Aorta (tissue), 5 donors: ENCODE measurements around the gene KIF3A. TPM values are rescaled to one million over a fixed set of nuclear protein-coding genes. Genes with fewer than 3 reads are reported as not detected.
A peak's percentile ranks its signal among the peaks of the same experiment; 100 is the strongest.

Experiments
- ATAC-seq: fragments of 200-7000 bp; cut with Tn5 transposase; one replicate; pipeline ENCODE4 v1.9.1; 2022; ENCODE audit warnings: moderate library complexity; ENCODE audit not compliant: low FRiP score
- DNase-seq, 2 donors: peaks; one replicate each; pipeline ENCODE4 v3.0.0-alpha.2; 2020
- H3K27ac ChIP-seq, 2 donors: one replicate each; pipeline ENCODE4 v1.5.1; 2013; ENCODE audit warnings: low read length in 2 of 2, mild to moderate bottlenecking in 2 of 2, moderate library complexity in 2 of 2, control low read depth in 1 of 2, inconsistent platforms in 1 of 2, low read depth in 1 of 2
- H3K27me3 ChIP-seq, 2 donors: one replicate each; pipeline ENCODE4 v1.6.1; 2013; ENCODE audit warnings: control low read depth in 1 of 2, low read length in 1 of 2, mild to moderate bottlenecking in 1 of 2, moderate library complexity in 1 of 2; ENCODE audit not compliant: insufficient read depth in 2 of 2, control insufficient read depth in 1 of 2
- H3K36me3 ChIP-seq, 2 donors: one replicate each; pipeline ENCODE4 v1.6.1; 2013; ENCODE audit warnings: control low read depth in 1 of 2, low read length in 1 of 2, mild to moderate bottlenecking in 1 of 2; ENCODE audit not compliant: insufficient read depth in 2 of 2, control insufficient read depth in 1 of 2
- H3K4me1 ChIP-seq, 2 donors: one replicate each; pipeline ENCODE4 v1.6.1; 2013; ENCODE audit warnings: low read length in 2 of 2, control low read depth in 1 of 2, mild to moderate bottlenecking in 1 of 2, moderate library complexity in 1 of 2; ENCODE audit not compliant: insufficient read depth in 2 of 2, control insufficient read depth in 1 of 2
- H3K4me3 ChIP-seq, 2 donors: one replicate each; pipeline ENCODE4 v1.5.1; 2013; ENCODE audit warnings: low read length in 2 of 2, control low read depth in 1 of 2, mild to moderate bottlenecking in 1 of 2
- H3K9me3 ChIP-seq: one replicate; pipeline ENCODE4 v1.6.1; 2013; ENCODE audit warnings: mild to moderate bottlenecking, low read length; ENCODE audit not compliant: control insufficient read depth
- WGBS, 2 donors: extraction: QIAGEN DNeasy Blood & Tissue Kit; methylation state at CpG; one replicate each; pipeline ENCODE4 v1.1.7; 2013; 5-methylcytosine and 5-hydroxymethylcytosine counted together
- intact Hi-C, 2 donors: fragments of 100-400 bp; cut with DNase I; formaldehyde crosslinking; loops; one replicate each; pipeline versions ENCODE4 v1.14.2 to v1.15.0; 2022
- polyA plus RNA-seq, 2 donors: library from polyadenylated mRNA; stranded (reverse); fragments of 200-250 nt; gene quantifications; one replicate each; pipeline ENCODE4 v1.2.3, GENCODE V29; 2013
- total RNA-seq, 2 donors: library from RNA; stranded (reverse); fragmentation: NEBNext Ultra II Directional; extraction: Animal tissue kit (Norgen Biotek cat#: 25700); gene quantifications; one replicate each; pipeline ENCODE4 v1.2.1, GENCODE V29; 2021
- donor health status: healthy with polysubstance abuse.
- donor health status: Bipolar disorder and iron deficiency.
- donor health status: DM: no; HTN: no; CAD: no.
- donor health status: DM: no; HTN: no; CAD: no.
- donor health status: DM: yes; HTN: yes; CAD: no.

Gene KIF3A
- total and polyA plus RNA-seq, 4 donors, result 4.5 to 15.1 (median 10.6) TPM

DNA sequence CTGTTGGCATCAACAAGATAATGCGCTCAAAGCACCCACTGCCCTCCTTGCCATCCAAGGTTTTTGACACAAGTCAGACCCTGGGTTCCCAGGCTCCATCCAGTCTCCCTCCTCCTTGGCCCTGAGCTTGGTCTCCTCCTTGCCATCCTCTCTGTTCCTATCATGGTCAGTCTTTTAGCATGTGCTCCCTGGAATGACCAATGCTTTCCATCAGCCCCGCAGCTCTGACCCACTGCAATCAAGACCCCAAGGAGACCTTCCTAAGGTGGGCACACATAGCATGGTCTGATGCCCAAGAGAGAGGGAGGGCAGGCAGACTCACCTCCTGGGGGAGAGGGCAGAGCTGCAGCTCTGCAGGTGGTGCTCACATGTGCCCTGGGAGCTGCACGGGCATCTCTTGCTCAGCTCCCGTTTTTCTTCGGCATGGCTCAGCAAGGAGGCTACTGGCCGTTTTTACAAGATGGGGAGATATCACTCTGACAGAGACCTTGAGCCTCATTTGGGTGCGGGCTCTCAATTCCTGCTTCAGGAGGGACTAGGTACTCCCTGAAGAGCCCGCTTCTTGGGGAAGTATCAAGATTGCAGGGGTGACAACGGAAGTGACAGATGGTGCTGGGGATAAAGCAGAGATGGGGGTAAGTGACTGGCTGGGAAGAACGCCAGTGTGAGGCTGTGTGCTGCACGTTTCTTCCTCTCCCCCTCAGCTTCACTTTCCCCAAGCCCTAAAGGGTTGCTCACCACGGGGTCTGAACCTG, 36.4 kb upstream of the KIF3A start:
- no peak for DNase-seq
- ATAC-seq, result no peak
- intact Hi-C loops, result no loop called here
- Histone ChIP-seq H3K27me3 (no peaks in the 10 kb centered on the region), H3K9me3 (no peaks in the 10 kb centered on the region), H3K4me3 (no peak overlapping the region), H3K27ac (peak overlapping the region in 1 of 2 donors; percentile 23), H3K4me1 (peaks cover 0 to 8% of the 10 kb centered on the region in 2 donors), H3K36me3 (no peaks in the 10 kb centered on the region)
- WGBS, 2 donors, result 44 to 48% methylated on average over 12 of the region's 12 CpGs

DNA sequence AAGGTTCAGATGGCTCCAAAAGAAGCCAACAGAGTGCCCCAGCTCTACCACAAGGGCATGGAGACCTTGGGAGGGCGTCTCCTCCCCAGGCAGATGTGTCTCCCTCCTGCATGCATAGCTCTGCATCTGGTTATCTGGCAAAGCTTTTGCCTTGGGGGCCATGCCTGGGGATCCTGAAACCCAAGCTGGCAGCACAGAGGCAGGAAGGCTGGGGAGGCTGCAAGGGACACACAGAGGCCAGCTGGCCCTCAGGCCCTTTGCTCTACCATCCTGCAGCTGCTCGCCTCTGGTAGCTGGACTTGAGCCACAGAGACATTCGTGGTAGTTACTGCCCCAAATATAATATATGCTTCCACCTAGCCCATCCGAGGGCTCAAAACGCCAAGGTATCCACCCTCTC, 35.8 kb upstream of the KIF3A start:
- no peaks in the 10 kb centered on the region for H3K27me3 ChIP-seq
- no peak overlapping the region for H3K4me3 ChIP-seq
- peaks cover 0 to 8% of the 10 kb centered on the region in 2 donors for H3K4me1 ChIP-seq
- H3K9me3 ChIP-seq, result no peaks in the 10 kb centered on the region
- no peak for ATAC-seq
- H3K27ac ChIP-seq, result peak overlapping the region in 1 of 2 donors; percentile 72
- intact Hi-C loops, result no loop called here
- no peaks in the 10 kb centered on the region for H3K36me3 ChIP-seq
- peak in 1 of 2 donors; percentile 37 for DNase-seq
- WGBS, 2 donors, result 53 to 59% methylated on average over 5 of the region's 5 CpGs

DNA sequence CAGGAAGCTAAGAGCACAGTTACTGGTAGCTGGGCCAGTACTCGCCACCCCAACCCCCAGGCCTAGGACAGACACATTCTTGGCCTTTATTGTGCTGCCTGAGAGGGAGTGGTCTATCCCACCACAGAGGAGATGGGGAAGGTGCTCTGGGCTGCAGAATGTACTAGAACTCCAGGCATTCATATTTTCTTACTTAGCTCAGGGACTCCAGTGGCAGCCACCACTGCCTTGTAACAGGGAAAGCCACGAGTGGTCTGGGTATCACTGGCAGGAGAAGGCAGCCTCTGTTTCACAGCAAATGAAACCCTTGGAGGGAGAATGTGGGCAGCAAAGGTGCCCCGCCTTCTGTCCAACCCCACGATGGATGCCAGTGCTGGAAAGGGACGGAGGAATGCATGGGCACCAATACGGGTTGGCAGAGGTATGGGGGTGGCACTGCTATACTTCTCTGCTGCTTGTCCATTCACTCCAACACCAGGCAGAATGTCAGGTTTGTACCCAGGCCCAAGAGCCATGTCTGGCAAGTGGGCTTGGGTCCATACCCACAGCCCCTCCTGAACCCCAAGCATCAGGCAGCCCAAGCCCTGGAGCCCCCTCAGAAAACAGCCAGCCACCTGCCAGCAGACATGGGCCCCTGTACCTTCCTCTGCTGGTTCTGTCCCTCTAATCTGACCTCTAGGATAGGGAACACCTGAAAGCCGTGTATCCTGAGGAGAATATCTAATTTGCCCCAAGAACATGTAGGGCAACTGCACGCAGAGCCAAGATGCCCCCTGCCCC, 35.1 kb upstream of the KIF3A start:
- H3K27me3 ChIP-seq, result no peaks in the 10 kb centered on the region
- WGBS, 2 donors, result 30 to 31% methylated on average over 8 of the region's 8 CpGs
- peak overlapping the region in 1 of 2 donors; percentile 72 for H3K27ac ChIP-seq
- peak in 1 of 2 donors; percentile 48 for DNase-seq
- H3K4me3 ChIP-seq, result no peak overlapping the region
- H3K36me3 ChIP-seq, result no peaks in the 10 kb centered on the region
- ATAC-seq, result no peak
- H3K4me1 ChIP-seq, result peaks cover 0 to 8% of the 10 kb centered on the region in 2 donors
- intact Hi-C loops, result no loop called here
- no peaks in the 10 kb centered on the region for H3K9me3 ChIP-seq

DNA sequence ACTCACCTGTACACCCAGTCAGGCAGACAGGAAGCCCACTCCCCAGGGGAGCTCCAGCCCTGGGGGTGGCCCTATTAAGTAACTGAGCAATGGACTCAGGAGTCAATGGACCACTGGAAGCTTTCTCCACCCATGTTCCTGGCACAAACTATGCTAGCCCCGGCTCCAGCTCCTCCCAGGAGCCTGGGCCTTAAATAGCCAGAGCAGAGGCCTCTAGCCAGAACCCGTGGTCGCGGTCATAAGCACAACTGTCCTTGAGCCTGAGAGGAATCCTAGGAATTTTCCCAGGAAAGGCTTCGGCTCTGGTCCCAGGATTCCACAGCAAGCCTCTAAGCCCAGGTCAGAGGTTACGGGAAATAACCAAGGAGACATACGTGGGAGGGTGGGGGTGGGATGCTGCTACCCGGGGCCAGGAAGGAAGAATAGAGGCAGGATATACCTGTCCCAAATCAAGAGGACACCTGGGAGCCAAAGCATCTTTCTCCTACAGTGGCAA, 34.2 kb upstream of the KIF3A start:
- intact Hi-C loops, result no loop called here
- H3K36me3 ChIP-seq, result no peaks in the 10 kb centered on the region
- H3K4me3 ChIP-seq, result no peak overlapping the region
- DNase-seq, result peak; percentile 81 to 85
- ATAC-seq, result peak; percentile 36
- peaks cover 0 to 11% of the 10 kb centered on the region in 2 donors for H3K4me1 ChIP-seq
- no peaks in the 10 kb centered on the region for H3K27me3 ChIP-seq
- no peaks in the 10 kb centered on the region for H3K9me3 ChIP-seq
- 18 to 22% methylated on average over 8 of the region's 8 CpGs for WGBS, 2 donors
- H3K27ac ChIP-seq, result peak overlapping the region; percentile 6 to 72

DNA sequence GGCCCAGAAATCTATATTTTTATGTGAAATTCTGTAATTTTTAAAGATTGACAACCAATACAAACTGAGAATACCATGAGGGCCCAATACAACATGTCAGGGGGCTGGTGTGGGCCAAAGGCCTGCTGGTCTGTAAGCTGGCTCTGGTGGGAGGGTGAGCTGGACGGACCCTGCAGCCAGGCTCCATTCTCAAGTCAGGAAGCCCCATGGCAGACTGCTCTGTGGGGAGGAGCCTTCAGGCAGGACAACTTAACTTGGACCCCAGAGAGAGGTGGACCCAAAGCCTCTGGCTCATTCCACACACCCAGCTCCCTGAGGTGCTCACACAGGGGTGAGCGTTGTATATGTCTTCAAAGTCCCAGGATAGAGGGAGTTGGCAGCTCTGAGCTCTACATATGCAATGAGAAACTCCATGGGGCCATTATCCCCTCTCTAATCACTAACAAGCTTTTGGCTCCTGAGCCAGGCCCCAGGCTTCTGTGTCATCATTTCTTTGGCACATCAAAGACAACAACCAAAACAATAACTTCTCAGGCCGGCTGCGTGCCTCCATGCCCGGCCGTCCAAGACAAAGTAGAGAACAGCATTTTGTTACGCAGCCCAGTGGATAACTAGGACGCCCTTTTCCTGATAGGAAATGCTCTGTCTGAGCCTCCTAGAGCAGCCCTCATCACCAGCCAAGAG, 33.3 kb upstream of the KIF3A start:
- DNase-seq (peak; percentile 34 to 47), ATAC-seq (peak; percentile 30)
- no peak overlapping the region for H3K4me3 ChIP-seq
- no peaks in the 10 kb centered on the region for H3K36me3 ChIP-seq
- H3K27ac ChIP-seq, result no peak overlapping the region
- 25 to 37% methylated on average over 8 of the region's 8 CpGs for WGBS, 2 donors
- intact Hi-C loops, result no loop called here
- peaks cover 0 to 11% of the 10 kb centered on the region in 2 donors for H3K4me1 ChIP-seq
- H3K27me3 ChIP-seq, result no peaks in the 10 kb centered on the region
- H3K9me3 ChIP-seq, result no peaks in the 10 kb centered on the region

DNA sequence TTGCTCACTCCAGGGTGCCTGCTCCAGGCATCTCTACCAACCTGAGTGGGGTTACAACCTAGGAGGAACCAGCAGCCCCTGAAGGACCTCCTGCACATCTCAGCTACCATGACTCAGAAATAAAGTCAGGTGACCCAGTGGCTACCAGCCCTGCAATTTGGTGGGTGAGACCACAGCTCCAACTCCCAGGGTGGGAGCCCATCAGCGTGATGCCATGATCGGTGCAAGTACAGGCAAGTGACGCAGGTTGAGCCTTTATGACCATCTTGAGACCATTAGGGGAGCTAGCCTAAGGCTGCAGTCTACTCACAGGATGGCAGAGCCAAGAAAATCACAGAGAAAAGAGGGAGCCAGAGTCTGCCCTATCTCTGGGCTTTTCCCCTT, 31.1 kb upstream of the KIF3A start:
- 91 to 92% methylated on average over 3 of the region's 3 CpGs for WGBS, 2 donors
- DNase-seq (peak in 1 of 2 donors; percentile 45), ATAC-seq (no peak)
- Histone ChIP-seq H3K27me3 (no peaks in the 10 kb centered on the region), H3K27ac (peak overlapping the region in 1 of 2 donors; percentile 25), H3K36me3 (peaks cover 0 to 4% of the 10 kb centered on the region in 2 donors), H3K4me3 (no peak overlapping the region), H3K9me3 (no peaks in the 10 kb centered on the region), H3K4me1 (peaks cover 0 to 6% of the 10 kb centered on the region in 2 donors)
- intact Hi-C loops, result no loop called here

DNA sequence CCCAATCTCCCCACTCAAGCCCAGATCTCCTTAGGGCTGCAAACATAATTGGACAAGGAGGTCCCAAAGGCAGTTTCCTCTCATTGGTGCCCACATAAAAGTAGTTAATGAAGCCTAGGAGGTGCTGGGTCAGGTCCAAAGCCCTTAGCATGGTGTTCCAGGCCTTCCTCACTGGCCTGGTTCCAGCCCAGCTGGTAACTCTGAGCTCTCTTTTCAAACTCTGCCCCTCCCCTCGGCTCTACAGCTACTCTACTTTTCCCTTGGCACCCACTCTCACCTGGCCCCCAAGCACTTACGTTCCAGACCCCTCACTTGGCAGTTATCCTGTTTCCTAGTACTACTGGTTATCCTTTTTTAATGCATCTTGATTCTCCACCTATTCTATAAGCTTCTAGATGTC, 29.8 kb upstream of the KIF3A start:
- no peak for ATAC-seq
- H3K4me1 ChIP-seq, result peaks cover 0 to 5% of the 10 kb centered on the region in 2 donors
- H3K27me3 ChIP-seq, result no peaks in the 10 kb centered on the region
- intact Hi-C loops, result no loop called here
- DNase-seq, result peak; percentile 24 to 49
- H3K4me3 ChIP-seq, result no peak overlapping the region
- no peaks in the 10 kb centered on the region for H3K9me3 ChIP-seq
- peaks cover 0 to 6% of the 10 kb centered on the region in 2 donors for H3K36me3 ChIP-seq
- WGBS, 2 donors, result 6% methylated on average over 2 of the region's 2 CpGs
- no peak overlapping the region for H3K27ac ChIP-seq

DNA sequence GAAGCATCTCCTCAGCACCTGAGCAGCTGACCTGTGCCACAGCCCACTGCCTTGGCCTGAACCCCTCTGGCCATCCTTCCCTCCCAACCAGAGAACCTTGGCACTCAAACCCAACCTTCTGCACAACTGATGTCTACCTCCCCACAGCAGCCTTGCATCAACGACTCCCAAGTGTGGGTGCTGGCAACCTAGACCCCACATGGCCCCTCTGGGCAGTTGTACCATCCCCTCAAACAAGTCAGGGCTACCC, 29.4 kb upstream of the KIF3A start:
- 88 to 91% methylated on average over 1 of the region's 1 CpG for WGBS, 2 donors
- no peak overlapping the region for H3K27ac ChIP-seq
- H3K36me3 ChIP-seq, result peaks cover 0 to 6% of the 10 kb centered on the region in 2 donors
- no peaks in the 10 kb centered on the region for H3K27me3 ChIP-seq
- H3K4me3 ChIP-seq, result no peak overlapping the region
- intact Hi-C loops, result no loop called here
- ATAC-seq, result no peak
- H3K4me1 ChIP-seq, result peaks cover 0 to 3% of the 10 kb centered on the region in 2 donors
- no peaks in the 10 kb centered on the region for H3K9me3 ChIP-seq
- DNase-seq, result peak in 1 of 2 donors; percentile 45
